IPS-11a (cell line): ENCODE measurements around the gene PPP1R15A.
"Not testable (repeated sequence)": the region's sequence is repeated elsewhere in the genome, so short reads cannot be mapped to it uniquely, and the experiment has no call there.

ENCODE experiments used
- H3K4me3 ChIP-seq: one replicate; pipeline ENCODE4 v1.5.1; 2013; ENCODE audit warnings: low read depth, low read length, control low read depth

Gene PPP1R15A

GRCh38 chr19:48879025-48879637, 6.9 kb downstream of the PPP1R15A start:
- H3K4me3 ChIP-seq, result no peak overlapping the region

GRCh38 chr19:48879696-48880095, 7.5 kb downstream of the PPP1R15A start:
- not testable (repeated sequence) for H3K4me3 ChIP-seq

- no peak overlapping the region for H3K4me3 ChIP-seq
These were observed 9.8 kb downstream of the PPP1R15A start for GRCh38 chr19:48881741-48882657.

- H3K4me3 ChIP-seq, result no peak overlapping the region
These were observed 11.5 kb downstream of the PPP1R15A start for GRCh38 chr19:48883726-48884125.

- H3K4me3 ChIP-seq, result no peak overlapping the region
These were observed 15.8 kb downstream of the PPP1R15A start for GRCh38 chr19:48887861-48888612.

GRCh38 chr19:48889496-48889895, 17.3 kb downstream of the PPP1R15A start:
- not testable (repeated sequence) for H3K4me3 ChIP-seq

- H3K4me3 ChIP-seq, result no peak overlapping the region
These were observed 18.3 kb downstream of the PPP1R15A start for GRCh38 chr19:48890551-48890950.

GRCh38 chr19:48895226-48895625, 23.0 kb downstream of the PPP1R15A start:
- H3K4me3 ChIP-seq, result no peak overlapping the region

- no peak overlapping the region for H3K4me3 ChIP-seq
These were observed 24.0 kb downstream of the PPP1R15A start for GRCh38 chr19:48896191-48896720.

- H3K4me3 ChIP-seq, result no peak overlapping the region
These were observed 25.0 kb downstream of the PPP1R15A start for GRCh38 chr19:48897181-48897580.

GRCh38 chr19:48899386-48899749, 27.1 kb downstream of the PPP1R15A start:
- peak overlapping the region; percentile 73 for H3K4me3 ChIP-seq

- peak within 1 kb of the TSS; percentile 73 for H3K4me3 ChIP-seq
These were observed 27.7 kb downstream of the PPP1R15A start, which contains the start of gene NUCB1 for GRCh38 chr19:48899781-48900476. Gene NUCB1 (plus strand): TSS chr19:48900312. CDS start chr19:48900797, 485 bp downstream.

GRCh38 chr19:48900477-48901406, 28.5 kb downstream of the PPP1R15A start:
- peak overlapping the region; percentile 73 for H3K4me3 ChIP-seq

GRCh38 chr19:48902291-48902690, 30.1 kb downstream of the PPP1R15A start:
- not testable (repeated sequence) for H3K4me3 ChIP-seq

- H3K4me3 ChIP-seq, result not testable (repeated sequence)
These were observed 31.6 kb downstream of the PPP1R15A start for GRCh38 chr19:48903788-48904187.

- no peak overlapping the region for H3K4me3 ChIP-seq
These were observed 33.4 kb downstream of the PPP1R15A start for GRCh38 chr19:48905664-48906063.

- no peak overlapping the region for H3K4me3 ChIP-seq
These were observed 34.1 kb downstream of the PPP1R15A start for GRCh38 chr19:48906324-48906723.

GRCh38 chr19:48907671-48908070, 35.5 kb downstream of the PPP1R15A start:
- H3K4me3 ChIP-seq, result no peak overlapping the region

GRCh38 chr19:48909424-48910077, 37.3 kb downstream of the PPP1R15A start:
- not testable (repeated sequence) for H3K4me3 ChIP-seq
